Astrocyte of the spinal cord (primary cell): ENCODE results near the gene ERC1.

ENCODE experiments used
- DNase-seq: peaks from one replicate; pipeline ENCODE4 v3.0.0; 2011; ENCODE audit warnings: low read depth, low spot score
- H3K4me3 ChIP-seq: 2 replicates; pipeline ENCODE4 v1.5.1; 2011; ENCODE audit warnings: low read depth, mild to moderate bottlenecking, low read length, moderate library complexity
- in situ Hi-C: cut with HindIII; loops from 2 replicates; pipeline ENCODE4 v1.10.0; 2017; ENCODE audit warnings: low sequenced_read_pairs
- TF ChIP-seq, protein P1 (sequence below): IDR thresholded peaks from 2 replicates; pipeline ENCODE4 v1.5.1; 2012; ENCODE audit warnings: low read depth, mild to moderate bottlenecking, low read length, inconsistent platforms

Gene ERC1

DNA sequence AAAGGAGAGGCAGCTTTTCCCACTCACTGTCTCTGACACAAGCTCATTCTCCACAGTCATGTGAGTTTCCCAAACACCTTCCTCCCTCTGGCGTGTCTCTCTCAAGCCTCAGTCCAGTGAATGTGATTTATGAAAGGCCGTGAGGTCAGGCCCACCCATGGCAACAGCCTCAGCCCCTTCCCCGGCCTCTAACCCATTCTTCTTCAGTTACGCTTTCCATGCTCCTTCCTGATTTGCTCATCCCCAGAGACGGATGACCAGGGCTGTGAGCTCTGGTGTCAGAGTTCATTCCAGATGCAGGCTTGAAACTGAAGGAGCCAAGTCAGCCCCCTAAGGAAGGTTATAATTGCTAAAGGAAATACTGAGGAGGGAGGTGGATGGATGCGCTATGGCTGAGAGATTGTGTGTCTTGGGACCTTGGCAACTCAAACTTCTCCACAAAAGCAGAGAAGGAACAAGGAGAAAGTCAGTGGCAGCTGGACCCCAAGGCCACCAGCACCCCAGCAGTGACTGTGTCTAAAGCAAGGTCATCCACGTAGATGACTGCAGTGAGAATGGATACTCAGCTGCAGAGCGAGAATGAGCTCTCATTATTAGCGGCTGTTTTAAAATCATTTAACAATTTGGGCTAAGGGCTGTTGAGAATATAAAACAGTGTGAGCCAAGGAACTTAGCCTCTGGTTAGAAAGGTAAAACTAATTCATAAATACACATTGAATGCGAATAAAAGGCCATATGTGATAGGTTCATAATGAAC lies 519.2 kb downstream of the ERC1 start:
- TF ChIP-seq, protein P1, sequence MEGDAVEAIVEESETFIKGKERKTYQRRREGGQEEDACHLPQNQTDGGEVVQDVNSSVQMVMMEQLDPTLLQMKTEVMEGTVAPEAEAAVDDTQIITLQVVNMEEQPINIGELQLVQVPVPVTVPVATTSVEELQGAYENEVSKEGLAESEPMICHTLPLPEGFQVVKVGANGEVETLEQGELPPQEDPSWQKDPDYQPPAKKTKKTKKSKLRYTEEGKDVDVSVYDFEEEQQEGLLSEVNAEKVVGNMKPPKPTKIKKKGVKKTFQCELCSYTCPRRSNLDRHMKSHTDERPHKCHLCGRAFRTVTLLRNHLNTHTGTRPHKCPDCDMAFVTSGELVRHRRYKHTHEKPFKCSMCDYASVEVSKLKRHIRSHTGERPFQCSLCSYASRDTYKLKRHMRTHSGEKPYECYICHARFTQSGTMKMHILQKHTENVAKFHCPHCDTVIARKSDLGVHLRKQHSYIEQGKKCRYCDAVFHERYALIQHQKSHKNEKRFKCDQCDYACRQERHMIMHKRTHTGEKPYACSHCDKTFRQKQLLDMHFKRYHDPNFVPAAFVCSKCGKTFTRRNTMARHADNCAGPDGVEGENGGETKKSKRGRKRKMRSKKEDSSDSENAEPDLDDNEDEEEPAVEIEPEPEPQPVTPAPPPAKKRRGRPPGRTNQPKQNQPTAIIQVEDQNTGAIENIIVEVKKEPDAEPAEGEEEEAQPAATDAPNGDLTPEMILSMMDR, result no peak
- DNase-seq, result no peak
- in situ Hi-C loops, result no loop called here
- H3K4me3 ChIP-seq, result no peak overlapping the region

DNA sequence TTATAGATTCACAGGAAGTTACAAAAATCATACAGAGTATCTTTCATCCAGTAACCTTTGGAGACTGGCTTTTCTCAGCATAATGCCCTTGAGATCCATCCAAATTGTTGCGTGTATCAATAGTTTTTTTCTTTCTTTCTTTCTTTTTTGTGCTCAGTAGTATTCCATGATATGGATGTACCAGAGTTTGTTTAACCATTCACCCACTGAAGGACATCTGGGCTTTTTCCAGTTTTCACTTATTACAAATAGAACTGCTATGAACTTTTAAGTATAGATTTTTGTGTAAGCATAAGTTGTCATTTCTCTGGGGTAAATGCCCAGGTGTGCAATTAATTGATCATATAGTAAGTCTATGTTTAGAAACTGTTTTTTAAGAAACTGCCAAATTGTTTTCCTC lies 524.0 kb downstream of the ERC1 start:
- in situ Hi-C loops, result no loop called here
- TF ChIP-seq, protein P1, result no peak
- H3K4me3 ChIP-seq, result no peak overlapping the region
- no peak for DNase-seq

DNA sequence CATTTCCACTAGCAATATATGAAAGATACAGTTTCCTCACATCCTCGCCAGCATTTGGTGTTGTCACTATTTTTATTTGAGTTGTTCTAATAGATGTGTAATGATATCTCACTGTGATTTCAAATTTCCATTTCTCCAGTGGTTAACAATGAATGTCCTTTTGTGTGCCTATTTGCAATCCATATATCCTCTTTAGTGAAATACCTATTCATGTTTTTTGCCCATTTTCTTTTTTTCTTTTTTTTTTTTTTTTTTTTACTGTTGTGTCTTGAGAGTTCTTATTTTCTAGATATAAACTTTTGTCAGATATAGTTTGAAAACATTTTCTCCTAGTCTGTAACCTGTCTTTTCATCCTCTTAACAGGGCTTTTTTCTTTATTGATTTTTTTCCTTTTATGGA lies 524.4 kb downstream of the ERC1 start:
- DNase-seq, result no peak
- in situ Hi-C loops, result no loop called here

DNA sequence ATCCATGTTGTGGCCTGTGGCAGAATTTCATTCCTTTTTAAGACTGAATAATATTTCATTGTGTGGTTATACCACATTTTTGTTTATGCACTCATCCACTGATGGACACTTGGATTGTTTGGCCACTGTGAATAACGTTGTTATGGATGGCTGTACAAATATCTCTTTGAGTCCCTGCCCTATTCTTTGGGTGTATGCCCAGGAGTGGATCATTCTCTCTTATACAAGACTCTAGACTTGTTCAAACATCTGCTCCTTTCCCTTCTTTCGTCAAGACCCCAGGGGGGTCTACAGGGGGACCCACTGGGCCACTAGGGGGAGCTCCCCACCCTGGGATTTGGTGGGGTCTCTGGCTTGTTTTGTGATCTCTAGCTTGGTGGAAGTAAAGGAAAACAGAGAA lies 526.0 kb downstream of the ERC1 start:
- in situ Hi-C loops, result no loop called here
- no peak overlapping the region for H3K4me3 ChIP-seq
- peak; percentile 92 for DNase-seq
- TF ChIP-seq, protein P1, result peak; percentile 76

More for the DNA sequence above, 524.4 kb downstream of the ERC1 start:
- TF ChIP-seq, protein P1, result no peak
- H3K4me3 ChIP-seq, result no peak overlapping the region

DNA sequence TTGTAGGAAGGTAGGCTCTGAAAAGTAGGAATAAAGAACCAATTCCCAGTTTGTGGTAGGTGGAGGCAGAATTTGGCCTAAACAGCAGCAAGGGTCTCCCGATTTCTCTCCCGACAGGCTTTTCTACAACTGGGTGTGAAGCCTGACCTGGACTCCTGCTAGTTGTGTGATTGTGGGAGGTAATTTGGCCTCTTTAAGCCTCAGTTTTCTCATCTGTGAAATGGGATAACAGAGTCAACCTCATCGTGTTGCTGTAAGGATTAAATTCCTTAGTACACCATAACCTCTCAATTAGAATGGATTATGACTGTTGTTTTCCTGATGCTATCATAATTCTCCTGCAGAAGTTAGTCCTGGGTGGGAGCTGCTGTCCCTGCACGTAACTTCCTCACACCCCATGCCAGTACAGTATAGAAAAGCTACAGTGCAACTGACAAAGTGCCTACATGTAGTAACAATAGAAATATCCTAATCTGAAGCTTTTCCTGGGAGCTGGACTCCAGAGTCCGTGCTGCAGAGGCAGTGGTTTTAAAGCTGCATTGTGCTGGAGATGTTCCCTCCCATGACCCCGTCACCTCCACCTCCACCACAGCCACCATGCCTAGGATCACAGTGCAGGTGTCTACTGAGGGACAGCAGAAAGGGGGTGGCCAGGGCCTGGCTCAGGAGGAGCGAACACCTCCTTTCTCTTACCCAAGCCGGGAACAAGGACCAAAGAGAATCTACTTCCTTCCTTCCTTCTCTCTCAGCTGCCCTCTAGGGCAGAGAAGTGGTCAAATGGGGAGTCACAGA lies 526.9 kb downstream of the ERC1 start:
- no peak for DNase-seq
- H3K4me3 ChIP-seq, result no peak overlapping the region
- TF ChIP-seq, protein P1, result no peak
- in situ Hi-C loops, result no loop called here

DNA sequence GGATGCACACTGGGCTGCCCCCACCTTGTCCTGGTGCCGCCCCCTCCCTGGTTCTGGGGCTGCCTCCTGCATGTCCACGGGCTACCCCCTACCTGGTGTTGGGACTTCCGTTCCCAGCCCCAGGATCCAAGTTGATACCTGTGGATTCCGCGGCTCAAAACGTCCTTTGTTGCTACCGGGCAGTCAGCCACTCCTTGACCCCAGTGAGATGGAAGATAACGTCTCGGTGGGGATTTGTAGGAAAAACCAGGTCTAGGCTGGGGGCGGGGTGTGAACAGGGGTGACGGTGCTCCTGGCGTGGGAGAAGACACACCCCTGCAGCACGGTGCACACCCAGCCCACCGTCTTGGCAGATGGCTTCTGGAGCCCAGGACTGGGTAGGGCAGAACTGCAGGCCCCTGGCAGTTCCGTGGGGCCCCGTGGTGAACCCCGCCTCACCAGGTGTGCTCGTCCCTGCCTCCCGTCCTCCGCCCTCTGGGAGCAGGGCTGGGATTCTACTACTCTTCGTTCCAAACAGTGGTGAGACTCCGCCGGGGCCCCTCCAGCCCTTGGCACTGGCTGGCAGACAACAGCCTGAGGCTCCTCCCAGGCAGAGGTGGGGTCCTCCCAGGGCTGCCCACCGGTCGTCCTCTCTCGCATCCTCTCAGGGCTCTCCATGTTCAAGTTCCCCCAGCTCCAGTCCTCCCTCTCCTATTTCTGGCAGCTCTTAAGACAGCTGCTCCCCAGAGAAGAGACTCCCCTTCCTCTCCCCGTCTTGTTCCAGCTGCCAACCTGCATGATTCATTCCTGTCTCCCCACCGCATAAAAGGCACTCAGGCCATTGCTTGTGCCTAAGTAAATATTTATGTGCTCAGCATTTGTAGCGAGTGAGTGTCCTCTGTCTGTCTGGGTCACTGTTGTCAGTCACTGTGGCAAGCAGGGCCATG lies 527.8 kb downstream of the ERC1 start:
- peak; percentile 91 for DNase-seq
- TF ChIP-seq, protein P1, result no peak
- H3K4me3 ChIP-seq, result peak overlapping the region; percentile 4
- in situ Hi-C loops, result no loop called here
